ENCODE measurements around the gene WASL.
A peak's percentile ranks its signal among the peaks of the same experiment; 100 is the strongest.
"Not testable (repeated sequence)": the region's sequence is repeated elsewhere in the genome, so short reads cannot be mapped to it uniquely, and the experiment has no call there.

Gene WASL

GRCh38 chr7:123769371-123769770 lies 20.6 kb upstream of the WASL start:
- no peak for DNase-seq (ENCODE audit: low spot score)

GRCh38 chr7:123768493-123768892 lies 19.7 kb upstream of the WASL start:
- no peak for DNase-seq (ENCODE audit: low spot score)

DNA sequence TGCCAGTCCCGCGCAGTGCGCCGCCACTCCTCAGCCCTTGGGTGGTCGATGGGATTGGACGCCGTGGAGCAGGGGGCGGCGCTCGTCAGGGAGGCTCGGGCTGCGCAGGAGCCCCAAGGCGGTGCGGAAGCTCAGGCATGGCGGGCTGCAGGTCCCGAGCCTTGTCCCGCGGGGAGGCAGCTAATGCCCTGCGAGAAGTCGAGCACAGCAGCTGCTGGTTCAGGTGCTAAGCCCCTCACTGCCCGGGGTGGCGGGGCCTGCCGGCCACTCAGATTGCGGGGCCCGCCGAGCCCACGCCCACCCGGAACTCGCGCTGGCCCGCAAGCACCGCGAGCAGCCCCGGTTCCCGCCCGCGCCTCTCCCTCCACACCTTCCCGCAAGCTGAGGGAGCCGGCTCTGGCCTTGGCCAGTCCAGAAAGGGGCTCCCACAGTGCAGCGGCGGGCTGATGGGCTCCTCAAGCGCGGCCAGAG lies 14.4 kb upstream of the WASL start:
- no peak for DNase-seq (ENCODE audit: low spot score)

GRCh38 chr7:123761729-123762128 lies 12.9 kb upstream of the WASL start:
- DNase-seq (ENCODE audit: low spot score), result no peak

GRCh38 chr7:123757095-123757494 lies 8.3 kb upstream of the WASL start:
- DNase-seq (ENCODE audit: low spot score), result no peak

DNA sequence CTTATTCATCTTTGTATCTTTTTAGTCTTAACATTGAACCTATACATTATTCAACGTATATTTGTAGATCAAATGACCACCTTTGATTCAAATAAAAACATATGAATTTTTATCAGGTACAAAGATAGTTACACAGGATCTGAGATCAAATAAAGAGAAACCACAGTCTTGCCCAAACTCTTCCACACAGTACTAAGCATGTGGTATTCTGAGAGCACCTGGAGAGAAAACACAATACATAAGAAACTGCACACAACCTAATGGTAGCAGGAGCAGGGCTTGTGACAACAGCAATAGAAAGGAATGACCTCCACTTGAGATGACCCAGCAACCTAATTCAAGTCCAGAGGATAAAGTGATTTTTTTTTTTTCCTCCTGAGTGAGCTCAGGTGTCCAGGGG lies 6.5 kb upstream of the WASL start:
- no peak for DNase-seq (ENCODE audit: low spot score)

DNA sequence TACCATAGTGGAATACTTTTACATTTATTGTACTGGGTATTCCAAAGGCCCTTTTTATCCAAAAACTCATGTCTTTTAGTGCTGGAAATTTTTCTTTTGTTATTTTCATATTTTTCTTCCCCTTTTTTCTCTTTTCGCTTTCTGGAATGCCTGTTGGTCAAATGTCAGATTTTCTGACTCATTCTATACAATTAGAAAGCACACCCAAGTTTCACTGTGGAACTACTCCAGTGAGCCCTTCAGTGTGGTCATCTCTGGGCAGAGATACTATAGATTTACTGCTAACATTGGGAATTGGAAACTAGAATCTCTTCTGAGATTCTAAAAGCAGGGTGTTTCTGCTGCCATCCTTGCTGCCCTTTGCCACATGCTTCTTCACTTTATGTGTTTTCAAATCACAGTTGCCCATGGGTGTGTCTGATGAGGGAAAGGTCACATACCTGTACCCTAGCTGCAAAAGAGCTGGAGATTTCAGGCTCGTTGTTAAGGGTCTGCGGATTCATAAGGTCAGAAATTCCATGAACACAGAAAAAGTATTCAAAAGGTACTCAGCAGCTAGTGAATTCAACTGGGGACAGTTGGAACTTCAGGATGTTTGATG lies 5.6 kb upstream of the WASL start:
- DNase-seq (ENCODE audit: low spot score), result no peak

GRCh38 chr7:123752534-123752933 lies 3.7 kb upstream of the WASL start:
- no peak for DNase-seq (ENCODE audit: low spot score)

- DNase-seq (ENCODE audit: low spot score), result no peak
Measured at GRCh38 chr7:123751821-123752220, 3.0 kb upstream of the WASL start.

DNA sequence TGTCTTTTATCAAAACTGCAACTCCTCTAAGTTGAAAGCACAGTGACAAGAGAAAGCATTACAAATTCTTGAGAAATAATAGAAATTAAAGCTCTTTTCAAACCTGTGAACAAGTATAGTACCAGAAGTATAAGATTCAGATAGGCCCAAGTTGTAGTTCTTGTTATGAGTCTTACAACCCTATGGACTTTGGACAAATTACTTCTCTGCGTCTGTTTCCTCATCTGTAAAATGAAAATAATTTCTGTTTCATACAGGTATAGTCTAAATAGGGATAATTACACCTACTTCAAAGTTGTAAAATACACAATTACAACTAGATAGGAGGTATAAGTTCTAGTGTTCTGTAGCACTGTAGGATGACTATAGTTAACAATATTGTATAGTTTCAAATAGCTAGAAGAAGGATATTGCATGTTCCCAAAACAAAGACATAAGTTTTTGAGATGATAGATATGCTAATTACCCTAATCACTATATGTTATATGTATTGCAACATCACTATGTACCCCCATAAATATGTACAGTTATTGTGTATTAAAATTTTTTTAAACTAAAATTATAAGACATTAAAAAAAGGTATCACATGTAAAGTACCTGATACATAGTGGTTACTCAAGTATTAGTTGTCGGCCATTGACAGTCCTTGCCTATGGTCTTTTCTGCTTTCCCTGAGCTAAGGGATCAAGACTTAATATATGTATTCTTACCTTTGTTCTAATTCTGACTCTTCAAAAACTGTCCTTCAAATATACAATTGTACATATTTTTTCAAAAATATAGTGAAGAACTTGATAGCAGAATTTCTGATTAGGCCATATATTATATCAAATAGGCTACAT lies 1.8 kb upstream of the WASL start:
- no peak for DNase-seq (ENCODE audit: low spot score)

- DNase-seq (ENCODE audit: low spot score), result no peak
Measured at GRCh38 chr7:123749537-123749857, 694 bp upstream of the WASL start.

DNA sequence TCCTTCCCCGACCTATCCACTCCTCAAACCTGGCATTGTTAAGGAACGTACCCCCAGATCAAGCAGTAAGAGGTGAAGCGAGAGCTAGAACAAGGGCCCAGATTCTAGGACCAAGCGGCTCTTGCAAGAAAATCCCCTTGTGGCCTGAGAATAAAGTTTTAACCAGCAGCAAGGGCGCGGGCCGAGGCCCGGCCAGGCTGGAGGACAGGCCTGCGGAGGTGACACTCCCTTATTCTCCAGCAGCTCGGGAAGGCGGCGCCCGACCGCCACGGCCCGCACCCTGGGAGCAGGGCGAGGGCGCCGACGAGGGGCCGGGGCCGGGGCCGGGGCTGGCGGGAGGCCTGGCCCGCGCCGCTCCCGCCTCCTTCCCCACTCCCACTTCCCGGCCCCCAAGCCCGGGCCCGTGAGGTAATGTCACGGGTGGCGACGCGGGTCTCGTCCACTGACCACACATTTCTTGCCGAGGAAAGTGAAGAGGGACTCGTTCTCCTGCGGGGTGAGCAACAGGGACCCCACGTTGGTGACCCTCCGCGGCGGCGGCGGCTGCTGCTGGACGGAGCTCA lies 551 bp downstream of the WASL start:
- peak; percentile 60 for DNase-seq (ENCODE audit: low spot score)

DNA sequence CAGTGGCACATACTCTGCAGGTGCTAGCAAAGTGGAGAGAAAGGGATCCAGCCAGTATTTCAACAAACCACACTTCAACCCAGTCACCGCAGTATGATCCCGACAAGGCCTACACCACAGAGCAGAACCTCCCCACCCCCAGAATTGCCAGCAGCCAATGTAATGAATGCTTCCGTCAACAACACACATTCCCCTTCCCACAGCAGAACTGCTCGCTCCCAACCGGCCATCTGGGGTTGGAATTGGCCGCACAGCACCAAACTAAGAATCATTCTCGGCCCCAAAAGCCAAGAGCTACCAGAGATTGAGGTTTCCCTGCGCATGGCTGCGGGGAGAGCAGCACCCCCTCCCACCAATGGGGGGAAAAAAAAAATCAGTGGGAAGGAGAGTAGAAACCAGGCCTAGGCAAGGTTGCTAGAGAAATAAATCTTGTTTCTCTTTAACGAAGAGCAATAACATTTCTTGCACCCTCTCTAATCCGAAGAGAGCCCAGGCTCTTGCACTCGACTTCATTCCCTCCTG lies 1.1 kb downstream of the WASL start:
- DNase-seq (ENCODE audit: low spot score), result peak; percentile 19

GRCh38 chr7:123746931-123747488 lies 1.8 kb downstream of the WASL start:
- peak; percentile 27 for DNase-seq (ENCODE audit: low spot score)

DNA sequence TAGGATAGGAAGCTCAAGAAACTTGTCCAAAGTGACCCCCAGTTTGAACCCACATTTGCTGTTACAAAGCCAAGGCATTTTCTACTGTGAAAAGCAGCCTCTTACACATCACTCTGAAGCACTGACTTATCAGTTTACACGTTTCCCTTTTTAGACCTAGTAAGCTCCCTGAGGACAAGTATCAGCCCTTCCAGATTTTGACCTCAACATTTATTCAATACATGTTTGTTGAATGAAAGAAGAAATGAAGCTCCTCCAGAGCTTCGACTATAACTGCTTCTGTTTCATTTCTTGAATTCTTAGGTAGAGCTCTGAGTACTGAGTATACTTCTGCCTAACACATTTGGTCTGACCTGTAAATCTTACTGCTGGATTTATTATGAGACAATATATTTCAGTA lies 2.7 kb downstream of the WASL start:
- peak; percentile 35 for DNase-seq (ENCODE audit: low spot score)

DNA sequence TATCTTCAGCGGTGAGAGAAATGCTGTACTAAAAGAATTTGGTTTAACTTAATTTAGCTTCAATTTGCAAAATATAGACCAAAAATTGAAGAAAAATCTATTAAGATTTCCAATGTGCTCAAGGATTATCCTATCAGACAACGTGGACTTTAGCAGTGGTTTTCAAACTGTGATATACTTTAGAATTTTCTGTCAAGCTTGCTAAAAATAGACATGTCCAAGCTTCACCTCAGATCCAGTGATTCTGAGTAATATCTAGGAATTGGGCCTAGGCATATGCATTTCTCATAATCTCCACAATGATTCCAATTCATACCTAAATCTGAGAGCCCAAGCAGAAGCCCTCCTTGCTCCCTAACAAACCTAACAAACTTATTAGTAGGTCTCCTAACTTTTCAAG lies 3.4 kb downstream of the WASL start:
- DNase-seq (ENCODE audit: low spot score), result no peak

DNA sequence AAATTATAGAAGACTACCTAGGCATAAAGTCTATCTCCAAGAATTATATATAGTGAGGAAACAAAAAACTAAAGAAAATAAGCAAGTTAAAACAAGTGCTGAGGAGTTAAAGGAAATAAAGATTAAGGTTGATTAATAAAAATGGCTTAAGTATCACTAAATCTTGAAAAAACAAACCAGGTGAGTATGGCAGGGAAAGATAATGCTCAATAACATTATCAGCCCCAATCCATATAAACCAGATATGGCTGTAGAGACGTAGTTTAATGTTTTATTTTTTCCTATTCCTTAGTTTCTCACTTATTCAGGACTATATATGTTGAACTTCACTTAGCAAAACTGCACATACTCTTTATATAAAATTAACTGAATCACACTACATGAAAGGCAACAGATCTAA lies 4.4 kb downstream of the WASL start:
- no peak for DNase-seq (ENCODE audit: low spot score)

DNA sequence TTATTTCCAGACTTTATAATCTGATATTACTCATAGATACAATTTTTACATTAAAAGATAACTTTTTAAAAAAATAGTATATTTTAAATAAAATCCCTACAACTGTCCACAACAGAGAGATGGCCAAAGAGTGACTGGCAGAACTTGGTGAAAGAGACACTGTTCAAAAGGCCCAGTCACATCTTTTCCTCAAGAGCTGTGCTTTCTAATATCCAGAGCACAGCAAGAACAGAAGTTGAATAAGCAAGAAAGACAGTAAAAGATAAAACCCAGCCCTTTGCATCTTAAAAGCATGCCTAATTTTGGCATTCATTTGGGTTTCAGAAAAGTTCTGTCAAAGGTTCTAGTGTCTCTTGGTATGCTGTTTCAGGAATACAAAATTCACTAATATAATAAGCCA lies 6.9 kb downstream of the WASL start:
- DNase-seq (ENCODE audit: low spot score), result no peak

- no peak for DNase-seq (ENCODE audit: low spot score)
Measured at GRCh38 chr7:123738808-123739207, 10.0 kb downstream of the WASL start.

DNA sequence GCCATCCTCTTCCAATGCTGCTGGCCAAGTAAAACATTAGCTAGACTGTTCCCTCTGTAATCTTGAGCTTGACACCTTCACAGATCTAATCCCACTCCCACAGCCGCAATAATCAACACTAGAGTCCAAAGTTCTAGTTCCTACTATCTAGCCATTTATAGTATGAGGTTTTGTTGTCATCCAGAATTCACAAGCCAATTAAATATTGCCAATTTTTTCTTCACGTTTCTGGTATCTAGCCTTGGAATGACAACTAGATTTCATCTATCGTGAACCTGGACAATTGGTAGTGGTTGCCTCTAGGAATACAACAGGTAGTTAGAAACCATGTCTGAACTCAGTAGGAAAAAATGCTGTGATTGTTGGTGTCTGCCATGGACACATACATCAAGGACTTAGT lies 10.4 kb downstream of the WASL start:
- DNase-seq (ENCODE audit: low spot score), result no peak

- DNase-seq (ENCODE audit: low spot score), result not testable (repeated sequence)
Measured at GRCh38 chr7:123737168-123737674, 11.6 kb downstream of the WASL start.

DNA sequence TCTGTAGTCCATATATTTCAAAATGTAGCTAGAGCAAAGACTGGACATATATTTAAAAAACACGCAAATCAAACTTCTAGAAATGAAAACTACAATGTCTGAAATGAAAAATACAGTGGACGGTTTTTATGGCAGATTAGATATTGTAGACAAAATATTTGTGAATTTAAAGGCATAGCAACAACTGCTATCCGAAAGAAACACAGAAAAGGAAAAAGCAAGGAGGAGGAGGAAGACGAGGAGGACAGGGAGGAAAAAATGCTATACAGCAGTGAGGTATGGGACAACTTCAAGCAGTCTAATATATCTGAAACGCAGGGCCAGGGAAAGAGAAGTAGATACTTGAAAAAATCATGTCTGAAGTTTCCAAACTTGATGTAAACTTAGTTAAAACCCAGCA lies 13.3 kb downstream of the WASL start:
- DNase-seq (ENCODE audit: low spot score), result no peak

- DNase-seq (ENCODE audit: low spot score), result no peak
Measured at GRCh38 chr7:123734498-123734897, 14.3 kb downstream of the WASL start.
